K562 (cell line): ENCODE results near the gene CAMK2A. TPM values are rescaled to one million over a fixed set of nuclear protein-coding genes. Genes with fewer than 3 reads are reported as not detected.

Experiments used
- ATAC-seq: fragments of 200-7000 bp; cut with Tn5 transposase; 3 replicates; pipeline ENCODE4 v1.9.1; 2020; ENCODE audit warnings: moderate library complexity
- BruUV-seq: library from RNA; stranded (reverse); fragments of 400-500 nt; replicated peaks from 2 replicates; lab custom pipeline; 2021; lab: Mats Ljungman, UMichigan
- CTCF ChIA-PET: fragments of 300-600 bp; formaldehyde crosslinking; extraction: SDS; loops from one replicate; lab custom pipeline; 2021; ENCODE audit warnings: low intra/inter-chr PET ratio; lab: Yijun Ruan, JAX
- POLR2A ChIA-PET: fragments of 300-600, 350-650 bp; sonication (Branson Sonifier 250); formaldehyde crosslinking; extraction: SDS; loops from one replicate; lab custom pipeline; 2021; ENCODE audit warnings: antibody characterized with exemption, inconsistent platforms; lab: Yijun Ruan, JAX
- DNase-seq, 4 experiments: peaks; one replicate each; pipeline versions ENCODE4 v3.0.0 to v3.0.0-alpha.2; 2011 to 2018; ENCODE audit warnings: low spot score in 3 of 4, mixed read lengths in 3 of 4; ENCODE audit errors: extremely low read depth in 1 of 4
- FAIRE-seq: peaks from 2 replicates; lab custom pipeline; 2011; peaks lifted over from hg19 to GRCh38; lab: Jason Lieb, UNC
- H2AFZ ChIP-seq: 2 replicates; pipeline ENCODE4 v1.6.0; 2011; ENCODE audit warnings: low read depth, low read length, control low read depth, inconsistent platforms
- H3K27ac ChIP-seq: fragments of 200-600 bp; 3 replicates; pipeline ENCODE4 v1.8.0; 2011; ENCODE audit warnings: low read depth, mild to moderate bottlenecking, control low read depth, inconsistent platforms, low read length, moderate library complexity, mixed read lengths; ENCODE audit errors: extremely low read depth
- H3K27me3 ChIP-seq, 2 experiments: fragments of 300-600 bp in 1 of 2; 2 replicates in 1 of 2; 3 replicates in 1 of 2; pipeline versions ENCODE4 v1.6.0 to v1.8.0; 2011; ENCODE audit warnings: inconsistent platforms in 2 of 2, low read length in 2 of 2, mild to moderate bottlenecking in 1 of 2, mixed read lengths in 1 of 2, moderate library complexity in 1 of 2; ENCODE audit not compliant: control insufficient read depth in 2 of 2, insufficient read depth in 2 of 2
- H3K36me3 ChIP-seq: fragments of 300-600 bp; 3 replicates; pipeline ENCODE4 v1.8.0; 2011; ENCODE audit warnings: mild to moderate bottlenecking, low read length, inconsistent platforms; ENCODE audit not compliant: control insufficient read depth, insufficient read depth
- H3K4me1 ChIP-seq, 2 experiments: fragments of 200-600 bp in 1 of 2; replicated peaks in 1 of 2; 2 replicates in 1 of 2; 3 replicates in 1 of 2; pipeline versions ENCODE4 v1.5.1 to v1.8.0; 2011; ENCODE audit warnings: inconsistent platforms in 2 of 2, low read length in 2 of 2, mild to moderate bottlenecking in 1 of 2, mixed read lengths in 1 of 2, moderate library complexity in 1 of 2; ENCODE audit not compliant: control insufficient read depth in 2 of 2, insufficient read depth in 2 of 2
- H3K4me2 ChIP-seq: 2 replicates; pipeline ENCODE4 v1.6.1; 2011; ENCODE audit warnings: low read length, control low read depth, inconsistent platforms, mixed read lengths; ENCODE audit not compliant: insufficient read depth
- H3K4me3 ChIP-seq: fragments of 200-600 bp; sonication (generic), shearing (Covaris generic); 2 replicates; pipeline ENCODE4 v1.5.1; 2016; ENCODE audit warnings: control low read depth, inconsistent platforms
- H3K79me2 ChIP-seq: fragments of 200-600 bp; 3 replicates; pipeline ENCODE4 v1.8.0; 2011; ENCODE audit warnings: low read length, inconsistent platforms; ENCODE audit not compliant: control insufficient read depth, insufficient read depth
- H3K9ac ChIP-seq, 2 experiments: 2 replicates each; pipeline versions ENCODE4 v1.6.0 to v1.6.1; 2011; ENCODE audit warnings: low read depth in 2 of 2, low read length in 2 of 2, control low read depth in 1 of 2, inconsistent platforms in 1 of 2, mild to moderate bottlenecking in 1 of 2, mixed read lengths in 1 of 2; ENCODE audit not compliant: insufficient read depth in 1 of 2
- H3K9me1 ChIP-seq: one replicate; pipeline ENCODE4 v1.6.0; 2011; ENCODE audit warnings: inconsistent platforms, mild to moderate bottlenecking, low read length, moderate library complexity; ENCODE audit not compliant: control insufficient read depth, insufficient read depth
- H3K9me3 ChIP-seq: replicated peaks from 2 replicates; pipeline ENCODE4 v1.5.1; 2011; ENCODE audit warnings: low read depth, low read length, inconsistent platforms; ENCODE audit not compliant: control insufficient read depth, insufficient read depth
- H4K20me1 ChIP-seq: replicated peaks from 2 replicates; pipeline ENCODE4 v1.6.1; 2011; ENCODE audit warnings: low read length, inconsistent platforms, mixed read lengths; ENCODE audit not compliant: control insufficient read depth, insufficient read depth
- DACH1 ChIP-seq: fragments of 450-650 bp; IDR thresholded peaks from 2 replicates; pipeline ENCODE4 v1.6.1; 2018; ENCODE audit not compliant: partially characterized antibody
- HDAC1 ChIP-seq, 2 experiments: fragments of 450-650 bp; IDR thresholded peaks; 2 replicates each; pipeline ENCODE4 v1.6.1; 2016 to 2017; ENCODE audit warnings: inconsistent platforms in 1 of 2, mild to moderate bottlenecking in 1 of 2, moderate library complexity in 1 of 2
- MYNN ChIP-seq, 2 experiments: sonication (generic); formaldehyde crosslinking in 1 of 2; IDR thresholded peaks; 2 replicates each; pipeline versions ENCODE4 v1.5.0 to v1.6.1; 2016 to 2020; ENCODE audit warnings: antibody characterized with exemption in 1 of 2, missing genetic modification reagents in 1 of 2
- NFYB ChIP-seq: IDR thresholded peaks from 2 replicates; pipeline ENCODE4 v1.6.1; 2011; ENCODE audit warnings: mild to moderate bottlenecking, moderate library complexity; ENCODE audit not compliant: insufficient read length; ENCODE audit errors: extremely low read depth
- RAD51 ChIP-seq: fragments of 450-650 bp; IDR thresholded peaks from 2 replicates; pipeline ENCODE4 v1.7.1; 2016; ENCODE audit warnings: low read depth, mild to moderate bottlenecking, borderline replicate concordance
- USF1 ChIP-seq: sonication (generic); formaldehyde crosslinking; IDR thresholded peaks from 2 replicates; pipeline ENCODE4 v1.9.0; 2022; ENCODE audit warnings: mild to moderate bottlenecking, missing genetic modification reagents
- USF2 ChIP-seq: sonication (generic); formaldehyde crosslinking; IDR thresholded peaks from 2 replicates; pipeline ENCODE4 v1.5.0; 2020; ENCODE audit warnings: missing genetic modification reagents
- ZNF133 ChIP-seq: fragments of 250-450 bp; sonication (Bioruptor Pico); IDR thresholded peaks from 2 replicates; pipeline ENCODE4 v1.4.0; 2020; ENCODE audit warnings: mild to moderate bottlenecking
- ZNF644 ChIP-seq: fragments of 200-800 bp; sonication (Bioruptor generic); IDR thresholded peaks from 2 replicates; pipeline ENCODE4 v1.6.1; 2016; ENCODE audit warnings: low read depth, missing genetic modification characterization, missing compliant biosample characterization
- WGBS: fragments of 100-300 bp; shearing (Covaris generic); methylation state at CpG from one replicate; pipeline ENCODE4 v1.1.6; 2016; ENCODE audit warnings: low coverage, mixed read lengths; ENCODE audit not compliant: insufficient coverage; ENCODE audit errors: missing lambda C conversion rate; 5-methylcytosine and 5-hydroxymethylcytosine counted together
- in situ Hi-C: fragments of 300-500 bp; cut with MboI; formaldehyde crosslinking; loops from 4 replicates; pipeline ENCODE4 v1.15.0; 2018; ENCODE audit warnings: inconsistent platforms, mixed read lengths
- intact Hi-C: fragments of 100-400 bp; cut with micrococcal nuclease; formaldehyde crosslinking; loops from 2 replicates; pipeline ENCODE4 v1.14.2; 2022
- polyA plus RNA-seq, 8 experiments: library from polyadenylated mRNA; depleted of rRNA in 4 of 8; stranded (reverse) in 5 of 8; unstranded in 3 of 8; fragments of >200 nt; fragmentation: Nextera tagmentation in 2 of 8; fragmentation: Illumina TruSeq in 1 of 8; extraction: Ambion mirVana in 2 of 8; extraction: Trizol in 1 of 8; gene quantifications; 2 replicates each; pipeline versions ENCODE4 v1.2.1 to v1.2.3, GENCODE V29; 2011 to 2014; ENCODE audit warnings: inconsistent platforms in 1 of 8, missing spikeins in 1 of 8
- total RNA-seq, 7 experiments: library from RNA; depleted of rRNA in 6 of 7; stranded (reverse); fragments of >200 nt in 6 of 7; fragmentation: Illumina TruSeq in 2 of 7; extraction: Trizol in 2 of 7; gene quantifications; 2 replicates each; pipeline versions ENCODE4 v1.2.1 to v1.2.3, GENCODE V29; 2011 to 2021; ENCODE audit warnings: low replicate concordance in 1 of 7

CAMK2A gene
- total and polyA plus RNA-seq, 9 of the 15 experiments (the other 6 are each of a cell fraction or from before 2014, with no cell fraction given) = 0.01 to 0.18 (median 0.04) TPM; not detected in 6

- no peaks in the 10 kb centered on the region for H3K9me3 ChIP-seq
- whole genome bisulfite sequencing = 0% methylated on average over 2 of the region's 2 CpGs
Observed at GRCh38 chr5:150219861-150220260, 69.7 kb downstream of the CAMK2A start.

GRCh38 chr5:150219142-150219541 is 70.4 kb downstream of the CAMK2A start:
- intact Hi-C loops = loop anchor here (2.0 to 5.0 kb wide), 3 partner anchors 132 to 382 kb away; no protein-coding TSS in a partner anchor
- no TSS peak for BruUV-seq
- in situ Hi-C loops = loop anchor here (10.0 kb wide), 1 partner anchor 584 kb away; no protein-coding TSS in a partner anchor

More at GRCh38 chr5:150219861-150220260, 69.7 kb downstream of the CAMK2A start:
- Histone ChIP-seq H3K27ac (no peak overlapping the region), H3K36me3 (no peaks in the 10 kb centered on the region), H4K20me1 (peaks cover 8% of the 10 kb centered on the region; the same call in 1 of the 2 replicates), H3K4me3 (no peak overlapping the region), H3K4me1 (peaks cover 0 to 4% of the 10 kb centered on the region in 2 experiments; a peak in 2 of 5 replicates), H3K79me2 (no peaks in the 10 kb centered on the region), H3K27me3 (peaks cover 13 to 28% of the 10 kb centered on the region in 2 experiments; a peak in 4 of 5 replicates), H3K9ac (no peak overlapping the region), H3K4me2 (no peak overlapping the region), H3K9me1 (no peaks in the 10 kb centered on the region), H2AFZ (no peak overlapping the region)
- intact Hi-C loops (loop anchor here (2.0 to 5.0 kb wide), 3 partner anchors 131 to 383 kb away; no protein-coding TSS in a partner anchor), in situ Hi-C loops (loop anchor here (5.0 to 10.0 kb wide), 2 partner anchors 93 to 585 kb away; no protein-coding TSS in a partner anchor)
- BruUV-seq = no TSS peak
- TF ChIP-seq ZNF133 = no peak
- no peak for TF ChIP-seq DACH1
- FAIRE-seq = no peak
- POLR2A ChIA-PET = no interaction called here
- CTCF ChIA-PET = interaction anchor here (4.1 kb wide), 1 partner anchor 90 kb away, joined by 36 read pairs; no protein-coding TSS in a partner anchor
- ATAC-seq = no peak
- DNase-seq = no peak

More at GRCh38 chr5:150219142-150219541, 70.4 kb downstream of the CAMK2A start:
- Histone ChIP-seq H3K9me3 (no peaks in the 10 kb centered on the region), H3K9ac (no peak overlapping the region), H3K4me2 (no peak overlapping the region), H3K9me1 (no peaks in the 10 kb centered on the region), H3K27ac (no peak overlapping the region), H3K27me3 (peaks cover 13 to 28% of the 10 kb centered on the region in 2 experiments; a peak in 4 of 5 replicates), H3K79me2 (no peaks in the 10 kb centered on the region), H3K4me3 (no peak overlapping the region), H3K36me3 (no peaks in the 10 kb centered on the region), H3K4me1 (peaks cover 3 to 4% of the 10 kb centered on the region in 2 experiments; a peak in 3 of 5 replicates), H2AFZ (no peak overlapping the region), H4K20me1 (peaks cover 8% of the 10 kb centered on the region; the same call in 1 of the 2 replicates)
- TF ChIP-seq USF2 = peak; percentile 67
- TF ChIP-seq HDAC1 (IDR thresholded peaks at IDR 0.05) = no peak
- peak; percentile 61 for TF ChIP-seq RAD51
- TF ChIP-seq NFYB = peak; percentile 27
- TF ChIP-seq MYNN (IDR thresholded peaks at IDR 0.05) = peak; percentile 98
- peak; percentile 79 for TF ChIP-seq MYNN (CRISPR knock-in tag; IDR thresholded peaks at IDR 0.05)
- TF ChIP-seq USF1 (CRISPR knock-in tag) = peak; percentile 76
- TF ChIP-seq ZNF644 (tag) = no peak
- DNase-seq (peak in 3 of 4 experiments; percentile 42 to 54 (median 42)), ATAC-seq (peak; percentile 51), FAIRE-seq (peak; percentile 23)
- CTCF ChIA-PET = interaction anchor here (2.0 to 4.1 kb wide), 2 partner anchors 57 to 89 kb away, joined by 25 to 36 read pairs; no protein-coding TSS in a partner anchor
- POLR2A ChIA-PET = interaction anchor here (1.2 kb wide), 1 partner anchor 193 kb away, joined by 3 read pairs; no protein-coding TSS in a partner anchor
